8988T (cell line): ENCODE results near the gene GLRX.

Experiments
- DNase-seq: peaks from one replicate; pipeline ENCODE4 v3.0.0; 2011

The GLRX gene

GRCh38 chr5:95806687-95807086 lies 15.8 kb downstream of the GLRX start:
- no peak for DNase-seq

GRCh38 chr5:95804736-95805539 lies 17.6 kb downstream of the GLRX start:
- no peak for DNase-seq

DNA sequence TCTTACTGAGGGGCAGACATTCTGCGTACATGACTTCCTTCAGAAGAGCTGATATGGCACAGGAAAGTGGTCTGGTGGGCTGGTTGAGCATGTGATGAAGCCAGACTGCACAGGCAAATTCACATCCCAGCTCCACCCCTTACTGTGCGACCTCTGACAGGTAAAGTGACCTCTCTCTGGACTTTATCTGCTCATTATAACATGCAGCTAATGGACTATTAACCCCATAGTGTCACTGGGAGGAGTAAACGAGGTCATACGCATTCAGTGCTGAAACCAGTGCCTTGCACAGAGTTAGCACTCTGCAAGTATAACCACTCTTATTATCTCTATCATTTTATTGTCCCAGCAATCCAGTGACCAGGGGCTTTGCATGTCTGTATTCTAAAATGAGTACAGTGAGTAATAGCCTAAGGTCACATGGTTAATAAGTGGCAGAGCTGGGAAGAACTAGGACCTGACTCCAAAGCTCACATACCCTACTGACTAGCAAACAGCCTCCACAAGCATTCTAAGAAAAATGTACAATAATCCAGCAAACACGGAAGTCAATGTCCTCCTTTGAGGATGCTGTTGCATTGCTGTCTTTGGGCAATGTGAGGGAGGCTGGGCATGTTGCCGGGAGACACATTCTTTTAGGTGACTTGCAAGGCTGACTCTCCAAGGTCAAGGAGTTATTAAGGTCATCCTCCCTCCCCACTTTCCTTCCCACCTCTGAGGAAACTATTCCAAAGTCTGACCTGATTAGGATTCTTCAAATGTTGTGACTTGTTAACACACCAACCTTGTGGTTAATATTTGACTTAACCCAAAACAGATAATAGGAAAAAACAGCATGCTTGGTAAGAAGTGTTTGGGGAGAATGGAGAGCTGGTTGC lies 19.0 kb downstream of the GLRX start:
- DNase-seq, result no peak

DNA sequence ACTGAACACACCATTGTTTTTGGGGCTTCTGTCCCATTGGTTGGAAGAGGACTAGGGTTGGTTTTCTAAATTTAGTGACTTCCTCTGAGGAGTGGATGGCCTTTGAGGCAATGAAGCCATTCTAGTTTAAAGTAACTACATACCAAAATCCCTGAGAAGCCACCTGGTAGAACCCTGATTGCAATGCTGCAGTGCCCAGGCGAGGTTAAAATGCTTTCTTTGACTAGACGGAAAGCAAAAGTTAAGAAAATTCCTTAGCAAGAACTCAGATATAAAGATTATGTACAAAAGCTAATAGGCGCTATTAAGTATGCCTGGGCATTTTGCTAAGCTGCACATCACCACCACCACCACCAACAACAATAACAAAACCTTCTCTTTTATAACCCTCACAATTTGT lies 20.6 kb downstream of the GLRX start:
- no peak for DNase-seq

DNA sequence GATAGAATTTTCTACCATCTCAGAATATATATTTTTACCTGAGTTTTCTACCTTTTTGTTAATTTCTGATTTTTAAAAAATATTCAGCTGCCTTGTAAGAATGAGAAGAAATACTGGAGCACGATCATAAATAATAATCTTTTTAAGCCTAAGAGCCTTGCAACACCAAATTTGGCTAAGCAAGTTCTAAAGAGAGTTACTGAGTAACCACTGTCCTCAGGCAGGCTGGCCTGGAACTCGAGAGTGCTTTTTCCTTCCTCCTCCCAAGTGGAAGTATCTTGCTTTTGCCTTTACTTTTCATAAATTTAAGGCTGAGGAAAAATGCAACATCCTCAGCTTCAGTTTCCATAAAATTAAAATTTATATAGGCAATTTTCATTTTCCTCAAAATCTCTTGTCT lies 21.0 kb downstream of the GLRX start:
- DNase-seq, result no peak

- no peak for DNase-seq
Measured at GRCh38 chr5:95800553-95800952, 22.0 kb downstream of the GLRX start.

- no peak for DNase-seq
Measured at GRCh38 chr5:95799191-95799835, 23.2 kb downstream of the GLRX start.

- DNase-seq, result no peak
Measured at GRCh38 chr5:95798545-95798944, 24.0 kb downstream of the GLRX start.

GRCh38 chr5:95798048-95798447 lies 24.5 kb downstream of the GLRX start:
- DNase-seq, result no peak

- no peak for DNase-seq
Measured at GRCh38 chr5:95797301-95797700, 25.2 kb downstream of the GLRX start.

DNA sequence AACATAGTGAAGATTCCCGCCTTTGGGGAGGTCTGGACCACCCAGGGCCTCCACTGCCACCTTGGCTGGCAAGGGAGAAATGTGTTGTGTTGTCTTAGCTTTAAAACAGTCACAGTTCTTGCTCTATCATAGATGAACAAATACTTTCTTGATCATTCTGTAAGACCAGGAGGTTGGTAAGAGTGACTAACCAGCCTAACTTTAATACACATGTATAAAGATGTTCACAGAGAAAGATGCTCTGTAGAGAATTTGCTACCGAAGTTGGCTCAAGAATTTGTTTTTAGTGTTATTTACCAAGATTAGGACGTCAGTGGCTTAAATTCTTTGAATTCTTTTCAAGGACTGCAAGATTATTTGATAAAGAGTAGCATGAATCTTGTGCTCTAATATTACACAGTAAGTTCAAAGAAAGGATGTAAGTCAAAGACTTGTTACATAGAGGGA lies 28.4 kb downstream of the GLRX start:
- DNase-seq, result no peak

DNA sequence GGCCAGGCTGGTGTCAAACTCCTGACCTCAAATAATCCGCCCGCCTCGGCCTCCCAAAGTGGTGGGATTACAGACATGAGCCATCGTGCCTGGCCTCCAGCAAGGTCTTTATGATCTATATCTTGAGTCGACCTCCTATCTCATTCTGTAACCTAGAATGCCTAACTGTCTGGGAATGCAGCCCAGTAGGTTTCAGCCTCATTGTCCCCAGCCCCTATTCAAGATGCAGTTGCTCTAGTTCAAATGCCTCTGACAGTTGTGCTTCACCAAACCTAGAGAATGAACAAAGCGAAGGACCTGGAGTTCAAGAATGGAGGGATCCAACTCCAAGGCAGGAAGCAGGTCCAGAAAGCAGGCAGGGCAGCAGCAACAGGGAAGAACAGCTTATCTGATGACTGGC lies 30.8 kb downstream of the GLRX start:
- DNase-seq, result no peak

DNA sequence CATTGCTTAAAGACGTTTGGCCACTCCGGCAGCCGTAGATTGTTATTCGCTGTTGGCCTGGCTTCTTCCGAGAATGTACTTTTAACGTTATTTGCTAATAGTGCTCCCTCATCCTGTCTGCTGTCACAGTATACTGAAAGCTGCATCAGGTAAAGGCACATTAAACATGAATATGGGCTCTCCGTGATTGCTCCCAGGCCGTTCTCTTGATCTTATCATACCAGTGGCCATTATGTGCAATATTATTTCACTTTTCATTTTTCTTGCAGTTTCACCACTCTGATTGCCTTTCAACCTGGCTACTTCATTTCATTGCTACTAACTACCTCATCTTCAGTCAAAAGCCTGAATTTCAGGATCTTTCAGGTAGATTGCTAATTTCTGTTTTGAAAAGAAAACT lies 34.0 kb downstream of the GLRX start:
- DNase-seq, result no peak

DNA sequence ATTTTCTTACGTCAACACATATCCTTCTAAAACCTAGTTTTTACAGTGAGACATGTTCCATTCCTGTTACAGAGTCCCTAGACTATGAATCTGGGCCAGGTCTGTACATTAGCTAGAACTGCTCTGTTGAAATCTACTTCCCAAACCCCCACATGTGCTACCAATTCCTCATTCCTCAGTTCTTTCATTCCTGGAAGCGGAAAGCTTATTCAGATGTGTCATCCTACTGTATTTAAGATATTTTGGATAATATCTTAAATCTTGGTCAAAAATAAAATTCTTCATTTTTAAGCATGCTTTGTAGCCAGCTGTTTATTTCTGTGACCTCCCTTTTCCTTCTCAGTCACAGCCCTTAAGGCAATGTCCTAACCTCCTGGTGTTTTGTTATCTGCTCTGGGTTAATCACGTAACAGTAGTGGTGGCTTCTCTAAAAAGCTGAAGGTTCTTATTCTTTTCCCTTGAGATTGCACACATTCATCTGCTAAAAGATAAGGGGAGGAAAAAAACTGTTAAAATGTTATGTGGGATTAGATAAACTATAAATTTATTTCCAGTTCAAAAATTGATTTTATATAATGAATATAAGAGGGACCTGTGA lies 35.6 kb downstream of the GLRX start:
- no peak for DNase-seq

- no peak for DNase-seq
Measured at GRCh38 chr5:95784514-95785302, 37.8 kb downstream of the GLRX start.

GRCh38 chr5:95783661-95784060 lies 38.9 kb downstream of the GLRX start:
- DNase-seq, result no peak

GRCh38 chr5:95782181-95782580 lies 40.3 kb downstream of the GLRX start:
- no peak for DNase-seq

DNA sequence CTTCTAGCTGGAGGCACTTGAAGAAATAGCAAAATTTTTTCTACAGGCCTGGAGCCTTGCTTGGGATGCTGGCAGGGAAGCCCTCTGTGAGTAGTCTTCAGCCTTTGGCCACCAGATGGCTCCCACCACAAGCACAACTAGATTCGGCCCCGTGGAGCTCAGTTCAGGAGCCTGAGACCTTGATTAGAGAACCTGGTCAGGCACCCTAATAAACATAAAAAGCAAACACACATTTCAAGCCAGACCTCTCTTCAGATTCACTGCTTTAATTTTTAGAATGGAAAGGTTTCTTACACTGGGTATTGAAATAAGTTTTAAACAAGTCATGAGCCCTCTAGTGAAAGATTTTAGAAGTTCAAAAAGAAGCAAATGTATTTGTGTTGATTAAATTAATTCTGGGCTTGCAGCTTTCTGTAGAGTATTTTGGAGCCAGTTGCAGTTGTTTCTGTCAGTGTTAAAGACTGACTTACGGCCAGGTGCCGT lies 41.4 kb downstream of the GLRX start:
- peak; percentile 41 for DNase-seq

DNA sequence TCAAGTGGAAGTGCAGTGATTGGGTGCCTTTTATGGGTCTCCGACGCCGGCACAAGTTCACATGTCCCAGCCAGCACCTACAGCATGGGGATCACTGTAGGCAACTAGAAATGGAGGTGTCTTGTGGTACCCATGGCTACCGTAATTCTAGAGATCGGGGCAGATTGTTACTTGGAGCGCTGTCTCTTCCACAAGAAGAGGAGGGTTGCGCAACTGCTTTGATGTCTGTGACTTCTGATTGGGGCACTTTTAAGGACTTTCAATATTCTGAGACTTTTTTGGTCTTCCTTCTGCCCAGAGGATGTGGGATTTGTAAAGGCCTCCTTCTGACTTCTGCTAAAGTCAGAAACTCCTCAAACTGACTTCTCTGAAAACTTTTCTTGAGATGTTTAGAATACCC lies 41.9 kb downstream of the GLRX start:
- DNase-seq, result no peak

- DNase-seq, result no peak
Measured at GRCh38 chr5:95779611-95780010, 42.9 kb downstream of the GLRX start.

GRCh38 chr5:95778713-95779436 lies 43.7 kb downstream of the GLRX start:
- DNase-seq, result no peak
